ENCODE measurements around the gene B4GAT1. TPM values are rescaled to one million over a fixed set of nuclear protein-coding genes. Genes with fewer than 3 reads are reported as not detected.
A peak's percentile ranks its signal among the peaks of the same experiment; 100 is the strongest.

Gene B4GAT1
- total RNA-seq, 2 experiments from 2014 or later, result 7.9 to 8.7 TPM

GRCh38 chr11:66369073-66369894 is 21.9 kb upstream of the B4GAT1 start:
- H3K4me1 Mint-ChIP-seq, result peaks cover 19% of the 10 kb centered on the region
- no peak overlapping the region for H3K4me3 Mint-ChIP-seq
- CTCF ChIA-PET, result interaction anchor here (0.9 kb wide), 1 partner anchor 58 kb away, joined by 3 read pairs; no protein-coding TSS in a partner anchor
- no peak for ATAC-seq
- DNase-seq, result no peak
- H3K9me3 Mint-ChIP-seq (ENCODE audit: low read depth), result no peaks in the 10 kb centered on the region
- H3K36me3 Mint-ChIP-seq, result no peaks in the 10 kb centered on the region
- H3K27ac Mint-ChIP-seq, result no peak overlapping the region
- no peaks in the 10 kb centered on the region for H3K27me3 Mint-ChIP-seq

- no peaks in the 10 kb centered on the region for H3K27me3 Mint-ChIP-seq
- no peak overlapping the region for H3K4me3 Mint-ChIP-seq
Observed at GRCh38 chr11:66368484-66368883, 21.1 kb upstream of the B4GAT1 start.

GRCh38 chr11:66367561-66368312 is 20.3 kb upstream of the B4GAT1 start:
- DNase-seq, result no peak
- no peak for ATAC-seq
- Mint-ChIP-seq H3K36me3 (no peaks in the 10 kb centered on the region), H3K4me1 (peaks cover 17% of the 10 kb centered on the region), H3K27me3 (no peaks in the 10 kb centered on the region), H3K27ac (no peak overlapping the region), H3K4me3 (no peak overlapping the region), H3K9me3 (ENCODE audit: low read depth) (no peaks in the 10 kb centered on the region)
- CTCF ChIA-PET, result interaction anchor here (1.0 kb wide), 1 partner anchor 18 kb away, joined by 3 read pairs; no protein-coding TSS in a partner anchor

More at GRCh38 chr11:66368484-66368883, 21.1 kb upstream of the B4GAT1 start:
- no peaks in the 10 kb centered on the region for H3K9me3 Mint-ChIP-seq (ENCODE audit: low read depth)
- ATAC-seq, result no peak
- no peak overlapping the region for H3K27ac Mint-ChIP-seq
- H3K4me1 Mint-ChIP-seq, result peaks cover 19% of the 10 kb centered on the region
- CTCF ChIA-PET, result interaction anchor here (1.0 kb wide), 1 partner anchor 17 kb away, joined by 3 read pairs; no protein-coding TSS in a partner anchor
- H3K36me3 Mint-ChIP-seq, result no peaks in the 10 kb centered on the region
- DNase-seq, result no peak

- H3K4me1 Mint-ChIP-seq, result peaks cover 11% of the 10 kb centered on the region
- ATAC-seq (no peak), DNase-seq (no peak)
- H3K36me3 Mint-ChIP-seq, result no peaks in the 10 kb centered on the region
- CTCF ChIA-PET, result interaction anchor here (0.9 to 3.1 kb wide), 4 partner anchors 11 to 78 kb away, joined by 3 to 9 read pairs (median 6); partner anchors contain the start of gene YIF1A
- no peaks in the 10 kb centered on the region for H3K9me3 Mint-ChIP-seq (ENCODE audit: low read depth)
- no peak overlapping the region for H3K27ac Mint-ChIP-seq
- H3K27me3 Mint-ChIP-seq, result no peaks in the 10 kb centered on the region
- no peak overlapping the region for H3K4me3 Mint-ChIP-seq
Observed at GRCh38 chr11:66366844-66367477, 19.5 kb upstream of the B4GAT1 start.

GRCh38 chr11:66365711-66366619 is 18.5 kb upstream of the B4GAT1 start:
- Mint-ChIP-seq H3K4me1 (peaks cover 10% of the 10 kb centered on the region), H3K27me3 (no peaks in the 10 kb centered on the region), H3K27ac (no peak overlapping the region), H3K9me3 (ENCODE audit: low read depth) (no peaks in the 10 kb centered on the region), H3K4me3 (no peak overlapping the region), H3K36me3 (no peaks in the 10 kb centered on the region)
- DNase-seq (no peak), ATAC-seq (no peak)
- CTCF ChIA-PET, result interaction anchor here (1.0 to 3.4 kb wide), 6 partner anchors 12 to 77 kb away, joined by 3 to 28 read pairs (median 6); partner anchors contain the start of gene YIF1A

GRCh38 chr11:66365166-66365565 is 17.7 kb upstream of the B4GAT1 start:
- H3K9me3 Mint-ChIP-seq (ENCODE audit: low read depth), result no peaks in the 10 kb centered on the region
- H3K27me3 Mint-ChIP-seq, result no peaks in the 10 kb centered on the region
- no peak overlapping the region for H3K4me3 Mint-ChIP-seq
- no peaks in the 10 kb centered on the region for H3K36me3 Mint-ChIP-seq
- ATAC-seq (no peak), DNase-seq (no peak)
- CTCF ChIA-PET, result interaction anchor here (1.3 to 3.4 kb wide), 4 partner anchors 13 to 30 kb away, joined by 4 to 28 read pairs (median 12); no protein-coding TSS in a partner anchor
- H3K4me1 Mint-ChIP-seq, result peaks cover 4% of the 10 kb centered on the region
- H3K27ac Mint-ChIP-seq, result no peak overlapping the region

GRCh38 chr11:66363805-66364535 is 16.5 kb upstream of the B4GAT1 start:
- CTCF ChIA-PET, result interaction anchor here (0.7 to 3.4 kb wide), 24 partner anchors 8 to 1841 kb away, joined by 3 to 28 read pairs (median 5); partner anchors contain the start of genes B4GAT1, BRMS1, CD248 and MRPL11
- no peaks in the 10 kb centered on the region for H3K4me1 Mint-ChIP-seq
- no peak overlapping the region for H3K4me3 Mint-ChIP-seq
- H3K27me3 Mint-ChIP-seq, result no peaks in the 10 kb centered on the region
- H3K27ac Mint-ChIP-seq, result no peak overlapping the region
- peak; percentile 54 for ATAC-seq
- H3K9me3 Mint-ChIP-seq (ENCODE audit: low read depth), result no peaks in the 10 kb centered on the region
- peak; percentile 77 for DNase-seq
- no peaks in the 10 kb centered on the region for H3K36me3 Mint-ChIP-seq

- H3K27me3 Mint-ChIP-seq, result no peaks in the 10 kb centered on the region
- no peak for DNase-seq
- no peak overlapping the region for H3K4me3 Mint-ChIP-seq
- H3K27ac Mint-ChIP-seq, result no peak overlapping the region
- H3K4me1 Mint-ChIP-seq, result no peaks in the 10 kb centered on the region
- no peaks in the 10 kb centered on the region for H3K36me3 Mint-ChIP-seq
- ATAC-seq, result no peak
- CTCF ChIA-PET, result interaction anchor here (0.8 to 3.4 kb wide), 17 partner anchors 9 to 75 kb away, joined by 3 to 28 read pairs (median 5); partner anchors contain the start of genes B4GAT1, BRMS1, CD248 and MRPL11
- no peaks in the 10 kb centered on the region for H3K9me3 Mint-ChIP-seq (ENCODE audit: low read depth)
Observed at GRCh38 chr11:66363187-66363601, 15.8 kb upstream of the B4GAT1 start.

GRCh38 chr11:66362481-66363147 is 15.2 kb upstream of the B4GAT1 start:
- no peaks in the 10 kb centered on the region for H3K9me3 Mint-ChIP-seq (ENCODE audit: low read depth)
- no peak for ATAC-seq
- no peaks in the 10 kb centered on the region for H3K27me3 Mint-ChIP-seq
- H3K36me3 Mint-ChIP-seq, result no peaks in the 10 kb centered on the region
- DNase-seq, result no peak
- CTCF ChIA-PET, result interaction anchor here (0.6 to 3.4 kb wide), 7 partner anchors 9 to 32 kb away, joined by 3 to 28 read pairs (median 10); partner anchors contain the start of genes B4GAT1 and SLC29A2
- no peak overlapping the region for H3K4me3 Mint-ChIP-seq
- H3K4me1 Mint-ChIP-seq, result no peaks in the 10 kb centered on the region
- no peak overlapping the region for H3K27ac Mint-ChIP-seq

- CTCF ChIA-PET, result no interaction called here
- Mint-ChIP-seq H3K36me3 (no peaks in the 10 kb centered on the region), H3K4me3 (no peak overlapping the region), H3K27ac (no peak overlapping the region), H3K9me3 (ENCODE audit: low read depth) (no peaks in the 10 kb centered on the region), H3K27me3 (no peaks in the 10 kb centered on the region), H3K4me1 (no peaks in the 10 kb centered on the region)
- ATAC-seq, result no peak
- DNase-seq, result no peak
Observed at GRCh38 chr11:66361502-66361941, 14.1 kb upstream of the B4GAT1 start.

- H3K27me3 Mint-ChIP-seq, result no peaks in the 10 kb centered on the region
- H3K27ac Mint-ChIP-seq, result no peak overlapping the region
- no peaks in the 10 kb centered on the region for H3K9me3 Mint-ChIP-seq (ENCODE audit: low read depth)
- ATAC-seq (no peak), DNase-seq (no peak)
- CTCF ChIA-PET, result interaction anchor here (0.6 to 1.5 kb wide), 2 partner anchors 26 to 31 kb away, joined by 3 to 7 read pairs; no protein-coding TSS in a partner anchor
- no peak overlapping the region for H3K4me3 Mint-ChIP-seq
- peaks cover 2% of the 10 kb centered on the region for H3K36me3 Mint-ChIP-seq
- H3K4me1 Mint-ChIP-seq, result no peaks in the 10 kb centered on the region
Observed at GRCh38 chr11:66360406-66361073, 13.1 kb upstream of the B4GAT1 start.

All from activated CD8-positive, alpha-beta memory T cell treated with anti-CD3 and anti-CD28 coated beads, Interleukin-2, amount 10 ng/mL, durations not matched to agents 7 days and 5 days (primary cell).